Measurements from ENCODE around the gene TLE6.
A peak's percentile ranks its signal among the peaks of the same experiment; 100 is the strongest.
"Not testable (repeated sequence)": the region's sequence is repeated elsewhere in the genome, so short reads cannot be mapped to it uniquely, and the experiment has no call there.

Gene TLE6

DNA sequence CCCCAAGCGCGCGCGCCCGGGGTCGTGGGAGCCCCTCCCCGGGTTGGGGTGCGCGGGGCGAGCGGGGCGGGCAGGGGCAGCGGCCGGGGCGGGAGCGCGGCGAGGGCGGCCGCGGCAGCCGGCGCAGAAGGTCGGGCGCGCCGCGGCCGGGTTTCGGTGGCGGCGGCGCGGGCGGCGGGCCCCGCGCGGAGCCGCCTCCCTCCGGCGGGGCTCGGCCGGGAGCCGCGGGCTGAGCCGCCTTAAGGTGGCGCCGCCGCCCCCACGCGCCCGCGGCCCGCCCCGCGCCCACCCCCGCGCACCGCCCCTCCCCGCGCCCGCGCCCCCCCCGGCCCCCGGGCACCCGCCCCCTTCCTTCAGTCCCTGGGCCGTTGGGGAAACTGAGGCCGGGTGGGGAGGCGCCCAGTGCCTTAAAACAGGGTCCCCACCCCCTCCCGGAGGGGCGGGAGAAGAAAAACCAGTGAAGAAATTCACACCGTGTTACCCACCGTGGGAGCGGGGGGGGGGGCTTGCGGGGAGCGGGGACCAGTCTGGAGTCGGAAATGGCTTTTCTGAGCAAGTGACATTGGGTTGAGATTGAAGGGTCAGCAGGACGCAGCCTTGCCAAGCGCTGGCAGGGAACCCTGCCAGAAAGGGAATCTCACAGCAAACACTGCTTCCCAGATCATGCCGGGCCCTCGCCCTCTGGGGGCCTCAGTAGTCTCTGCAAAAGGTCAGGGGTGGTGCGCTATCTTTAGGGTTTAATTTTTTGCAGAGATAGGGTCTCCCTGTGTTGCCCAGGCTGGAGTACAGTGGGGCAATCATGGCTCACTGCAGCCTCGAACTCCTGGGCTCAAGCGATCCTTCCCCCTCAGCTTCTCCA, 51.9 kb downstream of the TLE6 start, which contains the start of gene TLE2:
Gene TLE2 (minus strand): TSS at position 216 of the 859 bp plus-strand sequence. CDS start 376 bp downstream, outside the sequence.
- DNase-seq (ENCODE audit: low spot score) = no peak

DNA sequence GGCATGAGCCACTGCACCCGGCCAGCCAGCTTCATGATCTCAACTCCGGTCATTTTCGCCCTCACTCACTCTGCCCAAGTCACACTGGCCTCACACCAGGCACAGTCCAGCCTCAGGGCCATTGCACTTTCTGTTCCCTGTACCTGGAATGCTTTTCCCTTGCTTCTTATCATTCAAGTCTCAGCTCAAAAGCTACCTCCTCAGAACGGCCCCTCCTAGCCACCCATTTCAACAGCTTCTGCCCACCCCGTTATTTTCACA, 54.2 kb downstream of the TLE6 start:
- DNase-seq (ENCODE audit: low spot score) = no peak

DNA sequence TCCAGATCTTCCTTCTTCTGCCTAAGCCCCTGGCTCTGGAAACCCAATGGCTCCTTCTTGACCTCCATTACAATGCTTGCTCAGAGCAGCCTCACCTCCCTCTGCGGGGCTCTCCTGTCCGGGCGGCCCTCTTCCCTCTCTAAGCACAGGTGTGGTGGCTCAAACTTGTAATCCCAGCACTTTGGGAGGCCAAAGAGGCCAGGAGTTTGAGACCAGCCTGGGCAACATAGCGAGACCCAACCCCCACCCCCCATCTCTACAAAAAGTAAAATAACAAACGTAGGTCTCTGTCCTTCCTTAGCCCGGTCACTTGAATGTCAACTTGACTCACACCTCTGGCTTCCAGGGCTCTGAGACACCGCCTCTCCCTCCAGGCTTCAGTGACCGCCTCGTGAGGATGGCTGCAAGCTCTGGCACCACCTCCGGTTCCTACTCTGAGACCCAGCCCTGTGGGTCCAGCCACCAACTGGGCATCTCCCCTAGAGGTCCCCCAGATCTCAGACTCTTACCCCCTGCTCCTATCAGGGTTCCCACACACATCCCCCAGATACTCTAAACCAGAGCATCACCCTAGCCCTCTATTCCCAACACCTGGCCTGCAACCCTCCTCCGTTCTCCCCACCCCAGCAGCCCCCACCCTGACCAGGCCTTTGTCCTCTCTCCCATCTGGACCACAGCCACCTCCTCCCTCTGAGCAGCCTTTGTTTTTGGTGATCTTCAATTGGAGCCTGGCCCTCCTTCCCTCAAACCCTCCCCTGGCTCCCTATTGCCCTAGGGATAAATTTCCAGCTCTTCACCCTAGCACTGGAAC, 56.4 kb downstream of the TLE6 start:
- DNase-seq (ENCODE audit: low spot score) = no peak

DNA sequence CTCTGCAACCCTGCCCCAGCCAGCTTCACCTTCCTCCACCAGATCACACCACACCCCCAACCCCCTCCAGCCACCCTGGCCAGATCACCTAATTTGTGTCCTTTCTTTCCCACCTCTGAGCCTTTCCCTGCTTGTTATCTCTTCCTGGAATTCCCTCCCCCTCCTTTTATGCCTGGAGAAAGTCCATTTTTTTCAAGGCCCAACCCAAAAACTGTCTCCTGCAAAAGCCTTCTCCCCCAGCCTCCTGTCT, 57.0 kb downstream of the TLE6 start:
- DNase-seq (ENCODE audit: low spot score) = no peak

DNA sequence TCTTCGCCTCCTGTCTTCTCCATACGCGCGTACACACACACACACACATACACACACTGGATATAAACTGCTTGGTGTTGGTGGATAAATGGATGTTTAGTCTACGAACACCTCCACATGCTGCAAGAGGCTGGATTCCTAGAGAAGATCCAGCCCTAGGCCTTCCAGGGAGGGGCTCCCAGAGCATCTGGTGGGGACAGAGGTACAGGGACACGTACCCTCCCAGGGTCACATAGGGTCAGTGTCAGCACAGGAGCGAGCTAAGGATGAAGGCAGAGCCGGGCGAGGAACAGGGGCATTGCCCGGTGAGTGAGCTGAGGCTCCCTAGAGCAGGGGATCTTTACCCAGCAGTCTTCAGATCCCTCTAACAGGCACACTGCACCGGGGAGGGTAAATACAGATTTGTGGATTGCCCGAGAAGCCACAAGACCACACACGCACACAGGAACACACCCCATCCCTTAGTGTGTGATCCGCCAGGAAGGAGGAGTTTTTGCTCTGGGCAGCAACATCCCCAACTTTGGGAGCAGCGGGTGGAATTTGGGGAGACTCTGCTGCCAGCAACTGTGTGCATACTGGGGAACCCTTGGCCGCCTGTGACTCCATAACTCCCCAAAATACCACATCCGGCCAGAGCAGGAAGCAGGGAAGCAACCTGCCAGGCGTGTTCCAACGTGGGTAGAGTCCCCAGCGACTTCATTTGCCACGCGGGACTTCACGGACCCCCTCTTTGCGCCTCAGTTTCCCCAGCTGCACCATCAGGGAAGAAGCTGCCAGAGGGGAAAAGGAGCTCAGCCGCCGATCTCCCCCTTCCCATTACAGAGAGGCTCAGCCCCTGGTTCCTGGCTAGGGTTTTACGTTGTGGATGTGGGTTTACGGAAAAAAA, 57.5 kb downstream of the TLE6 start:
- DNase-seq (ENCODE audit: low spot score) = no peak

DNA sequence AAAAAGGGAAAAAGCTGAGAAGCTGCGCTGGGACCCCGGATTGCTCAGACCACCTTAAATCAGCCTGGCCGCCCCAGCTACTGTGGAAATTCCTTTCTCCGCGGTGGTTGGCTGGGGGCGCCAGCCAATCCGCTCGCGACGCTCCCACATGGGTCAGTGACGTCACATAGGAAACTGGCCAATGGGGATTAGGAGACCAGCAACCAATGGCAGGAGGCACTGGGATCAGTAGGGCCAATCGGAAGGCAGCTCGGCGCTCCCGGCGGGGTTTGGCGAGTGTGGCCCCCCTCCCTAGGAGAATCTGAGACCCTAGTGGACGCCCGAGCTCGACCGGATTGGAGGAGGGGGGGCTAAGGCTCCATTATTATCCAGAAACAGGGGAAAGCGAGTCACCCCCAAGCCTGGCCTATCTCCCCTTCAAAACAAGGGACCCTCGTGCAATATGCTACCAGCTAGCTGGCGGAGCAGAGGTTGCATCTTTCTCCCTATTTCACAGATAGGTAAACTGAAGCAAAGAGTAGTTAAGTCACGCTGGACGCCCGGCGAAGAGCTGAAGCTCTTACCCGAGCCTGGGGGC, 58.3 kb downstream of the TLE6 start:
- DNase-seq (ENCODE audit: low spot score) = peak; percentile 97

DNA sequence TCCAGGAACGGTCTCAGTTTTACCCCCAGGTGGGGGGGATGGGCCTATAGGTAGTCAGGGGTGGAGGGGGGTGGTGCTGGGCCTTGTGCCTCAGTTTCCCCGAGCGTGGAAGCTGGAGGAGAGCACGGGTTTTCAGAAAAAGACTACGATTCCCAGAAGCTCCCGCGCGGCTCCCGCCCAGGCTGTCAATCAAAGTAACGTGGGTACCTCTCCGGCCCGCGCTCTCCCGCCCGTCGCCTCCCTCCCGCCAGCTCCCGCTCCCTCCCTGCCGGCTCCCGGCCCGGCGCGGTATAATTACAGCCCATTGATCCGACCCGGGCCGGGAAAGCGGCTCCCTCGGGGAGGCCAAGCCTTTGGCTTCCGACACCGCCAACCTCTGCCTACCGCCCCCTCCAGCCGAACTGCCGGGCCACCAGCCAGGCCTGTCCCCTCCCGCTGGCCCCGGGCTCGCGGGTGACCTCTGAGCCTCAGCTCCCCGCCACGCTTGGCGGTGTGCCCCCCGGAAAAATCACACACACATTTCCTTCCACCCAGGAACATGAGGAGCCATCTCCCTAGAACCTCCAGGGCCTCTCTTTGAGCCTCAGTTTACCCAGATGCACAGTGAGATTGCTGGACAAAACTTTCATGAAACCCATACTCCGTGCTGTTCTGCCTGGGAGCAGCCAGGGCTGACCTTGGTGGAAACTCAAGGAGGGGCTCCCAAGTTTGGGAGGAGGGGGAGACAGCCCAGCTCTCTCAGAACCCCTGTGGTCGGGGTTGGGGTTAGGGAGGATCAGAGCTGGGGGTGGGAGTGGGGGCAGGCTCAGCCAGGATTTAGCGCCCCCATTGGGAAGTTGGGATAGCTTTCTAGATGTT, 59.0 kb downstream of the TLE6 start:
- peak; percentile 94 for DNase-seq (ENCODE audit: low spot score)

DNA sequence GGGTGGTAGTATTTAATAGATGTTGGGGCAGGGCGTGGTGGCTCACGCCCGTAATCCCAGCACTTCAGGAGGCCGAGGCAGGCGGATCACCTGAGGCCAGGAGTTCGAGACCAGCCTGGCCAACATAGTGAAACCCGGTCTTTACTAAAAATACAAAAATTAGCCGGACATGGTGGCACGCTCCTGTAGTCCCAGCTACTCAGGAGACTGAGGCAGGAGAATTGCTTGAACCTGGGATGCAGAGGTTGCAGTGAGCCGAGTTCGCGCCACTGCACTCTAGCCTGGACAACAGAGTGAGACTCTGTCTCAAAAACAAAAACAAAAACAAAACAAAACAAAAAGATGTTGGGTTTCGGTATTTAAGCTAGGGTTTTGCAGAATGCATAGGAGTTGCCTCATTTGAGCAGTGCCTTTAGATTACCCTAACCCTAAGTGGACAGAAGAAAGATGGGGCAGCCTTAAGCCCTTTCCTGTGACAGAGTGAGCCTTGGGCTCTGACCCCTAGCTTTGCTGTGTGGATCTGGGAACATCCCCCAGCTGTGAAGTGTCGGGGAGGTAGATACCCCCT, 59.7 kb downstream of the TLE6 start:
- DNase-seq (ENCODE audit: low spot score) = not testable (repeated sequence)

DNA sequence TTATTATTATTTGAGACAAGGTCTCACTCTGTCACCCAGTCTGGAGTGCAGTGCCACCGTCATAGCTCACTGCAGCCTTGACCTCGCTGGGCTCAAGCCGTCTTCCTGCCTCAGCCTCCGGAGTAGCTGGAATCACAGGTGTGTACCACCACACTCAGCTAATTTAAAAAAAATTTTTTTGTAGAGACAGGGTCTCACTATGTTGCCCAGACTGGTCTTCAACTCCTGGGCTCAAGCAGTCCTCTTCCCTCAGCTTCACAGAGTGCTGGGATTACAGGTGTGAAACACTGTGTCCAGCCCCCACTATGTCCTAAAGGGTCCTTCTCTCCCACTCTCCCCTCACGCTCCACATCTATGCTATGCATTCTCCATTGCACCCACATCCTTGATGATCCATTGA, 60.9 kb downstream of the TLE6 start:
- no peak for DNase-seq (ENCODE audit: low spot score)

DNA sequence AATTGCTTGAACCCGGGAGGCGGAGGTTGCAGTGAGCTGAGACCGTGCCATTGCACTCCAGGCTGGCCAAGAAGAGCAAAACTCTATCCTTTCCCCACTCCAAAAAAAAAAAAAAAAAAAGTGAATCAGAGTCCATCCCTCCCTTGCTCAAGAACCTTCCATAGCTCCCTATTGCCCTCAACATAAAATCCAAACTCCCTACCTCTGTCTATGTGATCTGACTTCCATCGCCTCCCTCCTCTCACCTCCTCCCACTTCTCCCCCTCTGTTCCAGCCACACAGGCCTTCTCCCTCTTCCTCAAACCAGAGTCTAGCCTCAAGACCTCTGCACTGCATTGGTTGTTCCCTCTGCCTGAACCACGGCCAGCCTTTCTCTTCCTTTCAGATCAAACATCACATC, 61.8 kb downstream of the TLE6 start:
- no peak for DNase-seq (ENCODE audit: low spot score)

DNA sequence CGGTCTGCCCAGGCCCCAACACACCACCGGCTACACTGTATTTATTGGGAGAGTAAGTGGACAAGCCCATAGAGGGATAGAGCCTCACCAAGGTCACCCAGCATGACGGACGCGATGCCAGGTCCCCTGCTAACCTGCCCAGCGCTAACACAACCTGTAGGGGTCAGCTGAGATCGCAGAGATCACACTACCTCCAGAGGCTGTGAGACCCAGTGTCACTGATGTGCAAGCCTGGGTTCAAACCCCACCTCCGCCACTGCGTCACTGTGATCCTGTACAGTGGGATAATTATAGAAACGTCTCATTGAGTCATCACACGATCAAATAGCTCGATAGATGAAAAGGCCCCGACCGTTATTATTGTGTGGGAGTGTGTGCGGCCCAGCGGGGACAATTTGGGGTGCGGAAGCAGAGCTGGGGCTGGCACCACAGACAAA, 62.3 kb downstream of the TLE6 start:
- peak; percentile 36 for DNase-seq (ENCODE audit: low spot score)

DNA sequence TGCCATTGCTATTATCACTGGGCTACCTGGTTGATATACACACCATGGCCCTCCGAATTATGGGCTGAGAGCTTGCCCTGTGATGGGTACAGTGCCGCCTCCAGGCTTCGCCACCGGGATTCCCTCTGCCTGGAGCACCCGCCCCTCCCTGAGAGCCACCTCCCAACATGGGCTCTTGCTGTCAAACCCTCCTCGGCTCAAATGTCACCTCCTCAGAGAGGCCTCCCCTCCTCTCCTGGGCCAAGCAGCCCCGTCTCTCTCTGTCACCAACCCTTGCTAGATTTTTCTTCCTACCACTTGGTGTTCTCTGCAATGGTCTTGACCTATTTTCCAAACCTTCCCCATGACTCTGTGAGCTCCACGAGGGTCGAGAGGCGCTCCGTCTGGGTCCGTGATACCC, 64.0 kb downstream of the TLE6 start:
- DNase-seq (ENCODE audit: low spot score) = no peak

DNA sequence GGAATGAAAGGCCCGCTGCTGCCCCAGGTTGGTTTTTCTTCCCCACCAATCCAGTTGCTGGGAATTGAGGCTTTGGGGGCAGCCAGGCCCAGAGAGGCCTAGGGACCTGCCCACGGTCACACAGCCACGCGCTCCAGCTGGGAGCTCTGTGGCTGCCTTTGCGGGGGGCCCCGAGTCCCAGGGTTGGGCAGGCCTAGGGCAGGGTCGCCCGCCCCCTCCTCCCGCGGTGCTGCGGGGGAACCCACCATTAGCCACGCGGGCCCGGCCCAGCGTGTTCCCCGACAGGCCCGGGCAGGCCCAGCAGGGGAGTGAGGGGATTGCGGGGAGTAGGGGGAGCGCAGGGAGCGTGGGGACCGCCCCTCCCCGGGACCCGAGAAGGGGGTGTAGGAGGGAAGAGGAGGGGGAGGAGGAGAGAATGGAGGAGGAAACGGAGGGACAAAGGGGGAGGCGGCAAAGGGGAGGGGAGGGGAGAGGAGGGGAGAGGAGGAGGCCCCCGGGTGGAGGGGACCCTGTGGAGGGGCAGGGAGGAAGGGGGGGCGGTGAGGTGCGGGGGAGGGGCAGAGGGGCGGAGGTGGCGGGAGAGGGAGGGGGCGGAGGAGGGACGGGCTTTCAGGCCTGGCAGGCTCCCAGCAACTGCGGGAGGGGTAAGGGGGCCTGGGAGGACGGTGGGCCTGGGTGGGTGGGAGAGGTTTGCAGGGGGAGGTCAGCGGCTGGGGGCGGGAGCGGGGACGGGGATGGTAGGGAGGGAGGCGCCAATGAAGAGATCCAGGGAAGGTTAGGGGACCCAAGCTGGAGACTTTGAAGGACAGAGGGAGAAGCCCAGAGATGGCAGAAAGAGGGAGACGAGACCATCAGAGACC, 64.6 kb downstream of the TLE6 start:
- no peak for DNase-seq (ENCODE audit: low spot score)

DNA sequence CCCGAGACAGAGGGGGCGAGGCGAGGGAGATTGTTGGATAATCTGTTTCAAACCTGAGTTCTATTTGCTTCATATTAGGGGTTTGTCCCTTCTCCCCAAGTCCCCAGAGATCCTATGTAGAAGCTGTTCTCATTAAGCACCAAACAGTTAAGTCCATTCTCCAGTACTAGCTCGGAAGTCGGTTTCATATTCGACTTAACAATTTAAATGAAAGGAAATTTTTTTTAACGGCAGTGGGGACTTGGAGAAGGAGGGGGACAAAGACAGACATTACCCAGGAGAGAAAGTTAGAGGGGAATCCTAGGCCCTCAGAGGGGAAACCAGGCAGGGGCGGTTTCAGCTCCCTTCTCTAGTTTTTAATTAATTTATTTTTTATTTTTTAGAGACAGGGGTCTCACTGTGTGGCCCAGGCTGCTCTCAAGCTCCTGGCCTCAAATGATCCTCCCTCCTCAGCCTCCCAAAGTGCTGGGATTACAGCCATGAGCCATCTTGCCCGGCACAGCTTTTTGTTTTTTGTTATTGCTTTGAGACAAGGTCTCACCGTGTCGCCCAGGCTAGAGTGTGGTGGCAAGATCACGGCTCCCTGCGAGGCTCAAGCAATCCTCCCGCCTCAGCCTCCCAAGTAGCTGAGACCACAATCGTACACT, 65.4 kb downstream of the TLE6 start:
- DNase-seq (ENCODE audit: low spot score) = no peak

Data from putamen (tissue), 1 donor.